CD4-positive, alpha-beta T cell treated with Interleukin-17A for 4 hours (primary cell): Measurements from ENCODE around the gene PLXDC2.

Source experiments
- DNase-seq: peaks from one replicate; pipeline ENCODE4 v3.0.0-alpha.2; 2020; ENCODE audit warnings: mixed read lengths

Gene PLXDC2

GRCh38 chr10:19817231-19817933, 1.1 kb downstream of the PLXDC2 start:
- no peak for DNase-seq

- DNase-seq: no peak
Observed at GRCh38 chr10:19818876-19819275, 2.6 kb downstream of the PLXDC2 start.

- no peak for DNase-seq
Observed at GRCh38 chr10:19819419-19820033, 3.3 kb downstream of the PLXDC2 start.

GRCh38 chr10:19824381-19825342, 8.4 kb downstream of the PLXDC2 start:
- DNase-seq: no peak

GRCh38 chr10:19825700-19826099, 9.5 kb downstream of the PLXDC2 start:
- no peak for DNase-seq

- DNase-seq: no peak
Observed at GRCh38 chr10:19826712-19827111, 10.5 kb downstream of the PLXDC2 start.

- DNase-seq: no peak
Observed at GRCh38 chr10:19828278-19829049, 12.2 kb downstream of the PLXDC2 start.

GRCh38 chr10:19832699-19833098, 16.5 kb downstream of the PLXDC2 start:
- no peak for DNase-seq

GRCh38 chr10:19833170-19833824, 17.1 kb downstream of the PLXDC2 start:
- no peak for DNase-seq

- no peak for DNase-seq
Observed at GRCh38 chr10:19835952-19836351, 19.7 kb downstream of the PLXDC2 start.

GRCh38 chr10:19839090-19839489, 22.9 kb downstream of the PLXDC2 start:
- no peak for DNase-seq

- DNase-seq: no peak
Observed at GRCh38 chr10:19839552-19839951, 23.3 kb downstream of the PLXDC2 start.

- DNase-seq: no peak
Observed at GRCh38 chr10:19840776-19841175, 24.5 kb downstream of the PLXDC2 start.

GRCh38 chr10:19843487-19843886, 27.3 kb downstream of the PLXDC2 start:
- no peak for DNase-seq

- no peak for DNase-seq
Observed at GRCh38 chr10:19845503-19846368, 29.5 kb downstream of the PLXDC2 start.

- no peak for DNase-seq
Observed at GRCh38 chr10:19847321-19847720, 31.1 kb downstream of the PLXDC2 start.

GRCh38 chr10:19848226-19848985, 32.2 kb downstream of the PLXDC2 start:
- DNase-seq: no peak

GRCh38 chr10:19853831-19854230, 37.6 kb downstream of the PLXDC2 start:
- no peak for DNase-seq

GRCh38 chr10:19857876-19858275, 41.6 kb downstream of the PLXDC2 start:
- no peak for DNase-seq

- DNase-seq: no peak
Observed at GRCh38 chr10:19860107-19860506, 43.9 kb downstream of the PLXDC2 start.
